Stomach smooth muscle (tissue), 2 donors: ENCODE measurements around the gene IFT80.

Experiments
- H3K27ac ChIP-seq: one replicate; pipeline ENCODE4 v1.7.0; 2013; ENCODE audit warnings: mild to moderate bottlenecking, low read length, inconsistent platforms
- H3K27me3 ChIP-seq, 2 donors: one replicate each; pipeline ENCODE4 v1.7.0; 2013; ENCODE audit warnings: low read length in 2 of 2; ENCODE audit not compliant: insufficient read depth in 2 of 2, control insufficient read depth in 1 of 2
- H3K36me3 ChIP-seq, 2 donors: one replicate each; pipeline ENCODE4 v1.7.0; 2013; ENCODE audit warnings: low read length in 2 of 2; ENCODE audit not compliant: control insufficient read depth in 2 of 2, insufficient read depth in 2 of 2
- H3K4me1 ChIP-seq: one replicate; pipeline ENCODE4 v1.7.0; 2013; ENCODE audit warnings: low read length; ENCODE audit not compliant: control insufficient read depth, insufficient read depth
- H3K4me3 ChIP-seq, 2 donors: one replicate each; pipeline ENCODE4 v1.7.0; 2013; ENCODE audit warnings: low read length in 2 of 2
- H3K9ac ChIP-seq, 2 donors: one replicate each; pipeline ENCODE4 v1.7.0; 2013; ENCODE audit warnings: low read length in 2 of 2, mild to moderate bottlenecking in 1 of 2
- H3K9me3 ChIP-seq, 2 donors: one replicate each; pipeline ENCODE4 v1.7.0; 2013; ENCODE audit warnings: low read length in 2 of 2; ENCODE audit not compliant: control insufficient read depth in 2 of 2
- donor health status: healthy.
- donor health status: Pancreatic carcinoma.

The IFT80 gene

GRCh38 chr3:160210341-160210740, 188.7 kb downstream of the IFT80 start:
- no peaks in the 10 kb centered on the region for H3K27me3 ChIP-seq
- H3K27ac ChIP-seq, result no peak overlapping the region
- no peaks in the 10 kb centered on the region for H3K9me3 ChIP-seq
- H3K4me1 ChIP-seq, result no peaks in the 10 kb centered on the region
- H3K4me3 ChIP-seq, result no peak overlapping the region
- no peaks in the 10 kb centered on the region for H3K36me3 ChIP-seq
- no peak overlapping the region for H3K9ac ChIP-seq
